ENCODE data around the gene ROR2.

- no peak for TF ChIP-seq KDM1A (CRISPR knock-in tag; IDR thresholded peaks at IDR 0.05)
- no peak for TF ChIP-seq HOXA7 (CRISPR knock-in tag; IDR thresholded peaks at IDR 0.05)
- no peak for TF ChIP-seq NFE2L2 (IDR thresholded peaks at IDR 0.05; ENCODE audit: low read length)
- TF ChIP-seq, protein P1, sequence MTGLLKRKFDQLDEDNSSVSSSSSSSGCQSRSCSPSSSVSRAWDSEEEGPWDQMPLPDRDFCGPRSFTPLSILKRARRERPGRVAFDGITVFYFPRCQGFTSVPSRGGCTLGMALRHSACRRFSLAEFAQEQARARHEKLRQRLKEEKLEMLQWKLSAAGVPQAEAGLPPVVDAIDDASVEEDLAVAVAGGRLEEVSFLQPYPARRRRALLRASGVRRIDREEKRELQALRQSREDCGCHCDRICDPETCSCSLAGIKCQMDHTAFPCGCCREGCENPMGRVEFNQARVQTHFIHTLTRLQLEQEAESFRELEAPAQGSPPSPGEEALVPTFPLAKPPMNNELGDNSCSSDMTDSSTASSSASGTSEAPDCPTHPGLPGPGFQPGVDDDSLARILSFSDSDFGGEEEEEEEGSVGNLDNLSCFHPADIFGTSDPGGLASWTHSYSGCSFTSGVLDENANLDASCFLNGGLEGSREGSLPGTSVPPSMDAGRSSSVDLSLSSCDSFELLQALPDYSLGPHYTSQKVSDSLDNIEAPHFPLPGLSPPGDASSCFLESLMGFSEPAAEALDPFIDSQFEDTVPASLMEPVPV (CRISPR knock-in tag; IDR thresholded peaks at IDR 0.05) = no peak
- TF ChIP-seq RAD21 (CRISPR knock-in tag; IDR thresholded peaks at IDR 0.05) = no peak
Measured at GRCh38 chr9:91939978-91940377, 10.1 kb downstream of the ROR2 start.
